DND-41 (cell line): Measurements from ENCODE around the gene PHACTR1.

Experiments used
- ATAC-seq: fragments of 200-7000 bp; cut with Tn5 transposase; 3 replicates; pipeline ENCODE4 v1.9.1; 2021; ENCODE audit warnings: low read depth; ENCODE audit not compliant: insufficient read depth
- DNase-seq: peaks from one replicate; pipeline ENCODE4 v3.0.0-alpha.2; 2020
- H2AFZ ChIP-seq: 2 replicates; pipeline ENCODE4 v1.6.0; 2012; ENCODE audit warnings: low read depth, low read length
- H3K27ac ChIP-seq: 2 replicates; pipeline ENCODE4 v1.5.1; 2012; ENCODE audit warnings: low read length, inconsistent platforms
- H3K27me3 ChIP-seq: fragments of 200-600 bp; sonication (generic); 2 replicates; pipeline ENCODE4 v1.6.0; 2012; ENCODE audit warnings: low read length, mild to moderate bottlenecking, inconsistent platforms; ENCODE audit not compliant: insufficient read depth, poor library complexity
- H3K36me3 ChIP-seq: 2 replicates; pipeline ENCODE4 v1.5.1; 2012; ENCODE audit warnings: low read length, inconsistent platforms; ENCODE audit not compliant: insufficient read depth
- H3K4me1 ChIP-seq: 2 replicates; pipeline ENCODE4 v1.5.1; 2012; ENCODE audit warnings: mild to moderate bottlenecking, low read length; ENCODE audit not compliant: insufficient read depth
- H3K4me2 ChIP-seq: 2 replicates; pipeline ENCODE4 v1.6.0; 2012; ENCODE audit warnings: mild to moderate bottlenecking, moderate library complexity, low read length, inconsistent platforms; ENCODE audit not compliant: insufficient read depth
- H3K4me3 ChIP-seq, 2 experiments: fragments of 200-600 bp in 1 of 2; shearing (Covaris generic) in 1 of 2; 2 replicates each; pipeline ENCODE4 v1.5.1; 2012 to 2016; ENCODE audit warnings: inconsistent platforms in 2 of 2, low read length in 2 of 2, mild to moderate bottlenecking in 2 of 2, low read depth in 1 of 2, moderate library complexity in 1 of 2
- H3K79me2 ChIP-seq: 2 replicates; pipeline ENCODE4 v1.6.0; 2012; ENCODE audit warnings: low read length, inconsistent platforms; ENCODE audit not compliant: insufficient read depth
- H3K9ac ChIP-seq: 2 replicates; pipeline ENCODE4 v1.6.0; 2012; ENCODE audit warnings: low read depth, mild to moderate bottlenecking, inconsistent platforms, low read length, moderate library complexity
- H3K9me3 ChIP-seq: 2 replicates; pipeline ENCODE4 v1.5.1; 2012; ENCODE audit warnings: low read length, moderate library complexity, mild to moderate bottlenecking, inconsistent platforms; ENCODE audit not compliant: insufficient read depth, severe bottlenecking
- H4K20me1 ChIP-seq: 2 replicates; pipeline ENCODE4 v1.6.0; 2012; ENCODE audit warnings: low read length; ENCODE audit not compliant: insufficient read depth
- EZH2 ChIP-seq: IDR thresholded peaks from 3 replicates; pipeline ENCODE4 v1.6.1; 2012; ENCODE audit warnings: borderline replicate concordance, low read depth, mild to moderate bottlenecking, moderate library complexity, low read length, inconsistent platforms; ENCODE audit not compliant: severe bottlenecking
- TF ChIP-seq, protein P1 (sequence below): IDR thresholded peaks from 2 replicates; pipeline ENCODE4 v1.5.1; 2012; ENCODE audit warnings: borderline replicate concordance, low read length, moderate library complexity, mild to moderate bottlenecking; ENCODE audit not compliant: poor library complexity, severe bottlenecking; ENCODE audit errors: extremely low read depth

PHACTR1 gene

GRCh38 chr6:12916420-12917136 is 200.0 kb downstream of the PHACTR1 start:
- ATAC-seq: no peak
- H3K27me3 ChIP-seq: no peaks in the 10 kb centered on the region
- TF ChIP-seq, protein P1, sequence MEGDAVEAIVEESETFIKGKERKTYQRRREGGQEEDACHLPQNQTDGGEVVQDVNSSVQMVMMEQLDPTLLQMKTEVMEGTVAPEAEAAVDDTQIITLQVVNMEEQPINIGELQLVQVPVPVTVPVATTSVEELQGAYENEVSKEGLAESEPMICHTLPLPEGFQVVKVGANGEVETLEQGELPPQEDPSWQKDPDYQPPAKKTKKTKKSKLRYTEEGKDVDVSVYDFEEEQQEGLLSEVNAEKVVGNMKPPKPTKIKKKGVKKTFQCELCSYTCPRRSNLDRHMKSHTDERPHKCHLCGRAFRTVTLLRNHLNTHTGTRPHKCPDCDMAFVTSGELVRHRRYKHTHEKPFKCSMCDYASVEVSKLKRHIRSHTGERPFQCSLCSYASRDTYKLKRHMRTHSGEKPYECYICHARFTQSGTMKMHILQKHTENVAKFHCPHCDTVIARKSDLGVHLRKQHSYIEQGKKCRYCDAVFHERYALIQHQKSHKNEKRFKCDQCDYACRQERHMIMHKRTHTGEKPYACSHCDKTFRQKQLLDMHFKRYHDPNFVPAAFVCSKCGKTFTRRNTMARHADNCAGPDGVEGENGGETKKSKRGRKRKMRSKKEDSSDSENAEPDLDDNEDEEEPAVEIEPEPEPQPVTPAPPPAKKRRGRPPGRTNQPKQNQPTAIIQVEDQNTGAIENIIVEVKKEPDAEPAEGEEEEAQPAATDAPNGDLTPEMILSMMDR: no peak
- no peak for TF ChIP-seq EZH2

DNA sequence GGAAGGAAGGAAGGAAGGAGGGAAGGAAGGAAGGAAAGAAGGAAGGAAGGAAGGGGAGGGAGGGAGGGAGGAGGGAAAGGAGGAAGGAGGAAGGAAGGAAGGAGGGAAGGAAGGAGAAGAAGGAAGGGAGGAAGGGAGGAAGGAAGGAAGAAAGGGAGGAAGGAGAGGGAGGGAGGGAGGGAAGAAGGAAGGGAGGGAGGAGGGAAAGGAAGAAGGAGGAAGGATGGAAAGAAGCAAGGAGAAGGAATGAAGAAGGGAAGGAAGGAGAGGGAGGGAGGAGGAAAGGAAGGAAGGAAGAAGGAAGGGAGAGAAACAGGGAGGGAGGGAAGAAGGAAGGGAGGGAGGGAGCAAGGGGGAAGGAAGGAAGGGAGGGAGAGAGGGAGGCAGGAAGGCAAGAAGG is 204.9 kb downstream of the PHACTR1 start:
- Histone ChIP-seq H3K9ac (no peak overlapping the region), H3K27me3 (no peaks in the 10 kb centered on the region), H3K27ac (no peak overlapping the region), H3K36me3 (no peaks in the 10 kb centered on the region), H3K9me3 (no peaks in the 10 kb centered on the region), H3K79me2 (no peaks in the 10 kb centered on the region), H3K4me1 (no peaks in the 10 kb centered on the region), H3K4me2 (no peak overlapping the region), H3K4me3 (no peak overlapping the region), H2AFZ (no peak overlapping the region), H4K20me1 (no peaks in the 10 kb centered on the region)
- DNase-seq (no peak), ATAC-seq (no peak)
- TF ChIP-seq EZH2: no peak
- TF ChIP-seq, protein P1: no peak

More at GRCh38 chr6:12916420-12917136, 200.0 kb downstream of the PHACTR1 start:
- Histone ChIP-seq H3K27ac (no peak overlapping the region), H3K4me1 (no peaks in the 10 kb centered on the region), H3K79me2 (no peaks in the 10 kb centered on the region), H3K9me3 (no peaks in the 10 kb centered on the region), H3K9ac (no peak overlapping the region), H3K36me3 (no peaks in the 10 kb centered on the region), H2AFZ (no peak overlapping the region), H3K4me2 (no peak overlapping the region), H4K20me1 (no peaks in the 10 kb centered on the region), H3K4me3 (no peak overlapping the region)
- no peak for DNase-seq

DNA sequence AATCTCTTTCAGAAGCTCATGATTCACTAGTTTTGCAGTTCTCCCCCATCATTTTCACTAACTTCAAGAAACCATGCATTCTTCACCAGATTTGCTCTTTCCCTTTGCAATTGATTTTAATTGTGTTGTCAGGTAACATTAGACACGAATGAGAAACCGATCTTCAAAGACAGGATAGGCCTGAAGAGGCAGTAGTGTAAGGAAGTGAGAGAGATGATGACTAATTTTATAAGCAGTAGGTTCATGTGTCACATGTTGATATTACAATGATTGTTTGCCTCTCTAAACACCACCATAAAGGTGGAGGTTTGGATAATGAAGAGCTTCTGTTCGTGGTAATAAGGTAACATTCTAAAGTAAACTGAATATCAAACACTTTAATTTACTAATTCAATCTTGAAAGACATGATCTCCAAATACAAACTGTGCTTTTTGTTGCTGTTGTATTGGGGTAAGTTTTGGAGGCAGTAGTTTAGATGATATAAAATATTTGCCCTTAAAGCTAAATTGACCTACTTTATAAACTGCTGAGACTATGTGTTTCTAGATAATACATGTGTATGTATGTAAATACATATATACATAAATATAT is 207.2 kb downstream of the PHACTR1 start:
- no peak for DNase-seq
- Histone ChIP-seq H3K27me3 (no peaks in the 10 kb centered on the region), H3K4me2 (no peak overlapping the region)

More for the DNA sequence above, 207.2 kb downstream of the PHACTR1 start:
- ATAC-seq: no peak
- TF ChIP-seq, protein P1: no peak
- TF ChIP-seq EZH2: no peak
- Histone ChIP-seq H2AFZ (no peak overlapping the region), H3K27ac (no peak overlapping the region), H3K4me1 (no peaks in the 10 kb centered on the region), H3K36me3 (no peaks in the 10 kb centered on the region), H3K79me2 (no peaks in the 10 kb centered on the region), H3K9me3 (no peaks in the 10 kb centered on the region), H3K9ac (no peak overlapping the region), H3K4me3 (no peak overlapping the region), H4K20me1 (no peaks in the 10 kb centered on the region)
